ENCODE measurements around the gene TRIM43.
"Not testable (repeated sequence)": the region's sequence is repeated elsewhere in the genome, so short reads cannot be mapped to it uniquely, and the experiment has no call there.

TRIM43 gene

DNA sequence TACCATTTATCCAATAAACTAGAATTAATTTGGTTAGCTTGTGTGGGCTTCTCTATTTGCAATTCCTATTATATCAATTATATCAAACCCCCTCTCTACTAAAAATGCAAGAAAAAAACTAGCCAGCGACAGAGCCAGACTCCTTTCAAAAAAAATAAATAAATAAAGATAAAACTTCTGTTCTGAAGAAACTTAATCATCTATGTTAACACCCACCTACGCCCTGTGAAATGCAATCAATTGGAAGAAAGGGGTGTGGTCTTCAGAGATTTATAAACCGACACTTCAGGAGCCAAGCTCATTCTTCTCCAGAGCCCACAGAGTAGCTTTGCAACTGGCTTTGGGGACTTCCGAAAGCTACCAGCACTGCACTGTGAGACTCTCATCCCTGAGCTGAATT lies at the start of gene TRIM43:
TRIM43 (plus strand) TSS at position 301 of the 400 bp plus-strand sequence. CDS start 2,023 bp downstream, outside the sequence.
- H3K36me3 ChIP-seq (ENCODE audit: control insufficient read depth in 1 of 2, insufficient read depth in 2 of 2, low read length in 2 of 2); H3K27me3 ChIP-seq (ENCODE audit: low read depth, low read length); H3K9me3 ChIP-seq (ENCODE audit: control insufficient read depth in 1 of 2, low read length in 2 of 2); H3K4me1 ChIP-seq (ENCODE audit: control insufficient read depth in 1 of 2, insufficient read depth in 2 of 2, low read length in 2 of 2); H3K4me3 ChIP-seq (ENCODE audit: low read depth in 1 of 2, low read length in 2 of 2); H3K27ac ChIP-seq (ENCODE audit: low read length): not testable (repeated sequence)

DNA sequence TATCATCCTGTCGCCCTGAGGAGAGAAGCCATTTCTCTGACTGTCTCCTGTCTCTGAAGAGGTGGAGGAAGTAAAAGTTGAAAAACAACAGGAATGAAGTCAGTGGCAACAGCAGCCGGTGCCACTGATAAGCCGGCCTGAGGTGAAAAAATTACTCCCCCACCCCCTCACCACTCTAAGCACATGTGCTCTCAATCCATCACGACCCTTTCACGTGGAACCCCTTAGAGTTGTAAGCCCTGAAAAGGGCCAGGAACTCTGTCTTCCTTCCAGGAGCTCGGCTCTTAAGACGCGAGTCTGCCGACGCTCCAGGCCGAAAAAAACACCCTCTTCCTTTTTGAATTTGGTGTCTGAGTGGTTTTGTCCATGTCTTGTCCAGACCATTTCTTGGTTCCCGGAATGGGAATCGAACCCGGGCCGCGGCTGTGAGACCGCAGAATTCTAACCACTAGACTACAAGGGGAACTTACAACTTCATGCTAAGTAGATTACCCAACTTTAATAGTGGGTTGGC lies 40.7 kb upstream of the TRIM43 start:
- no peaks in the 10 kb centered on the region for H3K27me3 ChIP-seq (ENCODE audit: low read depth, low read length)
- H3K4me1 ChIP-seq (ENCODE audit: control insufficient read depth in 1 of 2, insufficient read depth in 2 of 2, low read length in 2 of 2), result no peaks in the 10 kb centered on the region
- no peak overlapping the region for H3K4me3 ChIP-seq (ENCODE audit: low read depth in 1 of 2, low read length in 2 of 2)
- H3K27ac ChIP-seq (ENCODE audit: low read length), result no peak overlapping the region
- H3K9me3 ChIP-seq (ENCODE audit: control insufficient read depth in 1 of 2, low read length in 2 of 2), result no peaks in the 10 kb centered on the region
- H3K36me3 ChIP-seq (ENCODE audit: control insufficient read depth in 1 of 2, insufficient read depth in 2 of 2, low read length in 2 of 2), result no peaks in the 10 kb centered on the region

DNA sequence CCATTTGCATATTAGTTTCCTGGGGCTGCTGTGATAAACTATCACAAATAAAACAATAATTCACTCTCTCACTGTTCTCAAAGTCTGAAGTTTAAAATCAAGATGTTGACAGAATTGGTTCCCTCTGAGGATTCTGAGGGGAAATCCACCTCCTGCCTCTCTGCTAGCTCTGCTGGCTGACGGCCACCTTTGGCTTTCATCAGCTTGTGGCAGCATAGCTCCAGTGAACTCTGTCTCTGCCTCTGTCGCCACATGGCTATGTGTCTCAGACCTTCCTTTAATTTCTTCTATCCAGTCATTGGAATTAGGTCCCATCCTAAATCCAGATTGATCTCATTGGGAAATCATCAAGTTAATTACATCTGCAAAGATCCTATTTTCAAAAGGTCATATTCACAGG lies 38.9 kb upstream of the TRIM43 start:
- H3K27me3 ChIP-seq (ENCODE audit: low read depth, low read length), result no peaks in the 10 kb centered on the region
- H3K27ac ChIP-seq (ENCODE audit: low read length), result no peak overlapping the region
- H3K36me3 ChIP-seq (ENCODE audit: control insufficient read depth in 1 of 2, insufficient read depth in 2 of 2, low read length in 2 of 2), result no peaks in the 10 kb centered on the region
- H3K4me3 ChIP-seq (ENCODE audit: low read depth in 1 of 2, low read length in 2 of 2), result no peak overlapping the region
- H3K9me3 ChIP-seq (ENCODE audit: control insufficient read depth in 1 of 2, low read length in 2 of 2), result no peaks in the 10 kb centered on the region
- H3K4me1 ChIP-seq (ENCODE audit: control insufficient read depth in 1 of 2, insufficient read depth in 2 of 2, low read length in 2 of 2), result no peaks in the 10 kb centered on the region

DNA sequence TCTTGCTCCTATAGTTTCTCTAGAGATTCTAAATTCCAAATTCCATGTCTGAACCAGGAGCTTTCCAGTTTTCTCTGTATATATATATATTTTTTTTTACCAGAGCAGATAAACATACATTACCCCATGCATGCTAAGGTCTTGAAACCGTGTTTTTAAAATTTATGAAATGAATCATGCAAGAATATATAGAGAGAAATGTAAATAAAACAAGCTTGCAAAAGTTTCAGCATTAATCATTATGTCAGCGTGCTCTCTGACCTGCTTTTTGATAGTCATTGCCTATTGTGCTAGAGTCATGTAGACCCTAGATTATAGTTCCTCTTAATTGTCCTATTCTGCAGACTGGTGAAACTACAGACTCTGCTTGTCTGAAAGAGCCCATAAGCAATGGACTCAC lies 22.6 kb upstream of the TRIM43 start:
- no peak overlapping the region for H3K4me3 ChIP-seq (ENCODE audit: low read depth in 1 of 2, low read length in 2 of 2)
- H3K27ac ChIP-seq (ENCODE audit: low read length), result no peak overlapping the region
- no peaks in the 10 kb centered on the region for H3K9me3 ChIP-seq (ENCODE audit: control insufficient read depth in 1 of 2, low read length in 2 of 2)
- no peaks in the 10 kb centered on the region for H3K27me3 ChIP-seq (ENCODE audit: low read depth, low read length)
- H3K36me3 ChIP-seq (ENCODE audit: control insufficient read depth in 1 of 2, insufficient read depth in 2 of 2, low read length in 2 of 2), result no peaks in the 10 kb centered on the region
- H3K4me1 ChIP-seq (ENCODE audit: control insufficient read depth in 1 of 2, insufficient read depth in 2 of 2, low read length in 2 of 2), result no peaks in the 10 kb centered on the region

- H3K4me3 ChIP-seq (ENCODE audit: low read depth in 1 of 2, low read length in 2 of 2), result no peak overlapping the region
- H3K27ac ChIP-seq (ENCODE audit: low read length), result no peak overlapping the region
- H3K9me3 ChIP-seq (ENCODE audit: control insufficient read depth in 1 of 2, low read length in 2 of 2), result no peaks in the 10 kb centered on the region
- no peaks in the 10 kb centered on the region for H3K27me3 ChIP-seq (ENCODE audit: low read depth, low read length)
- no peaks in the 10 kb centered on the region for H3K36me3 ChIP-seq (ENCODE audit: control insufficient read depth in 1 of 2, insufficient read depth in 2 of 2, low read length in 2 of 2)
- no peaks in the 10 kb centered on the region for H3K4me1 ChIP-seq (ENCODE audit: control insufficient read depth in 1 of 2, insufficient read depth in 2 of 2, low read length in 2 of 2)
Measured at GRCh38 chr2:95573866-95574265, 17.9 kb upstream of the TRIM43 start.

- H3K27ac ChIP-seq (ENCODE audit: low read length), result no peak overlapping the region
- no peaks in the 10 kb centered on the region for H3K27me3 ChIP-seq (ENCODE audit: low read depth, low read length)
- H3K4me1 ChIP-seq (ENCODE audit: control insufficient read depth in 1 of 2, insufficient read depth in 2 of 2, low read length in 2 of 2), result no peaks in the 10 kb centered on the region
- no peaks in the 10 kb centered on the region for H3K36me3 ChIP-seq (ENCODE audit: control insufficient read depth in 1 of 2, insufficient read depth in 2 of 2, low read length in 2 of 2)
- H3K9me3 ChIP-seq (ENCODE audit: control insufficient read depth in 1 of 2, low read length in 2 of 2), result no peaks in the 10 kb centered on the region
- H3K4me3 ChIP-seq (ENCODE audit: low read depth in 1 of 2, low read length in 2 of 2), result no peak overlapping the region
Measured at GRCh38 chr2:95574506-95574905, 17.3 kb upstream of the TRIM43 start.

DNA sequence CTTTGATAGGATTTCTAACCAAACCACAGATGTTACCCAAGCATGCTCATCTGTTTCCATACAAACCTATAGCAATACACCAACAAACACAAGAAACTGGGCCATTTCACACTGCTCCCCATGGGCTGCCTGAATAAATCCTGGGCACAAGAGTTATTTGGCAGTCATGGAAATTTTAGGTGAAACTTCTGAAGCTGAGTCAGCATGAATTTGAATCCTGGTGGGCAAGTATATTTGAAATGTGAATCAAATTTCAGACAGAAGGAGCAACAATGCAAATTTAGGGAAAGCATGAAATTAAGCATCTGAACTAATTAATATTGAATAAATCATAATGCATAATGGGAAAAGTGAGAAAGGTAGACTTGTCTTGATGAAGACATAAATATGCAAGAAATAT lies 15.9 kb upstream of the TRIM43 start:
- no peaks in the 10 kb centered on the region for H3K27me3 ChIP-seq (ENCODE audit: low read depth, low read length)
- no peak overlapping the region for H3K4me3 ChIP-seq (ENCODE audit: low read depth in 1 of 2, low read length in 2 of 2)
- H3K4me1 ChIP-seq (ENCODE audit: control insufficient read depth in 1 of 2, insufficient read depth in 2 of 2, low read length in 2 of 2), result no peaks in the 10 kb centered on the region
- H3K36me3 ChIP-seq (ENCODE audit: control insufficient read depth in 1 of 2, insufficient read depth in 2 of 2, low read length in 2 of 2), result no peaks in the 10 kb centered on the region
- H3K9me3 ChIP-seq (ENCODE audit: control insufficient read depth in 1 of 2, low read length in 2 of 2), result no peaks in the 10 kb centered on the region
- H3K27ac ChIP-seq (ENCODE audit: low read length), result no peak overlapping the region

DNA sequence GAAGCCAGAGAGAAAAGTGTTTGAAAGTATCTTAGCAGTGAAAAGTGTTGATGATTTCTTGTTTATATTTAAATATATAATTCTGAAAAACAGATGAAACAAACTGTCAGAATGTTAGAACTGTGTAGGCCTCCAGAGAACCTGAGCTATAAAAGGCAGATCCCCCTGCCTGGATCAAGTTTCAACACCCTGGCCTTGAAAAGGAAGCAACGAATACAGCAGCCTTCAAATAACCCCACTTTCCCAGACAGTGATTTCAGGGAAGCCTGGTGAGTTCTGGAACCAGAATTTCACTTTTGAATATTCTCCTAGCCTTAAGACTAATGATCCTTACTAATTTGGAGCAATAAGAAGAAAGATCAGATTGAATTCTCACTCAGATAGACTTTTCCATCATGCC lies 13.3 kb upstream of the TRIM43 start:
- Histone ChIP-seq H3K27me3 (ENCODE audit: low read depth, low read length) (no peaks in the 10 kb centered on the region), H3K9me3 (ENCODE audit: control insufficient read depth in 1 of 2, low read length in 2 of 2) (no peaks in the 10 kb centered on the region), H3K4me3 (ENCODE audit: low read depth in 1 of 2, low read length in 2 of 2) (no peak overlapping the region)

DNA sequence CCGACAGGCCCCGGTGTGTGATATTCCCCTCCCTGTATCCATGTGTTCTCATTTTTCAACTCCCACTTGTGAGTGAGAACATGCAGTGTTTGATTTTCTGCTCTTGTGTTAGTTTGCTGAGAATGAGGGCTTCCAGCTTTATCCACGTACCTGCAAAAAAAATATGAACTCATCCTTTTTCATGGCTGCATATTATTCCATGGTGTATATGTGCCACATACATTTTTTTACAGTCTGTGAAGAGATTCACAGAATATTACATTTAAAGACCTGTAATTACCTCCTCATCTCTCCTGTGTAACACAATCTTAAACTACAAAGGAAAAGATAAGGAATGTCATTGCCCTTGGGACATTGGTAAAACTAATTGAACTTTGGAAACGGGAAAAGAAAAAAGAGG lies 8.3 kb upstream of the TRIM43 start:
- H3K27me3 ChIP-seq (ENCODE audit: low read depth, low read length); H3K27ac ChIP-seq (ENCODE audit: low read length); H3K36me3 ChIP-seq (ENCODE audit: control insufficient read depth in 1 of 2, insufficient read depth in 2 of 2, low read length in 2 of 2); H3K9me3 ChIP-seq (ENCODE audit: control insufficient read depth in 1 of 2, low read length in 2 of 2); H3K4me1 ChIP-seq (ENCODE audit: control insufficient read depth in 1 of 2, insufficient read depth in 2 of 2, low read length in 2 of 2); H3K4me3 ChIP-seq (ENCODE audit: low read depth in 1 of 2, low read length in 2 of 2): not testable (repeated sequence)

More for the DNA sequence above, 13.3 kb upstream of the TRIM43 start:
- Histone ChIP-seq H3K27ac (ENCODE audit: low read length) (no peak overlapping the region), H3K36me3 (ENCODE audit: control insufficient read depth in 1 of 2, insufficient read depth in 2 of 2, low read length in 2 of 2) (no peaks in the 10 kb centered on the region), H3K4me1 (ENCODE audit: control insufficient read depth in 1 of 2, insufficient read depth in 2 of 2, low read length in 2 of 2) (no peaks in the 10 kb centered on the region)

- H3K9me3 ChIP-seq (ENCODE audit: control insufficient read depth in 1 of 2, low read length in 2 of 2); H3K36me3 ChIP-seq (ENCODE audit: control insufficient read depth in 1 of 2, insufficient read depth in 2 of 2, low read length in 2 of 2); H3K27me3 ChIP-seq (ENCODE audit: low read depth, low read length); H3K27ac ChIP-seq (ENCODE audit: low read length); H3K4me1 ChIP-seq (ENCODE audit: control insufficient read depth in 1 of 2, insufficient read depth in 2 of 2, low read length in 2 of 2); H3K4me3 ChIP-seq (ENCODE audit: low read depth in 1 of 2, low read length in 2 of 2): not testable (repeated sequence)
Measured at GRCh38 chr2:95584321-95584720, 7.5 kb upstream of the TRIM43 start.

DNA sequence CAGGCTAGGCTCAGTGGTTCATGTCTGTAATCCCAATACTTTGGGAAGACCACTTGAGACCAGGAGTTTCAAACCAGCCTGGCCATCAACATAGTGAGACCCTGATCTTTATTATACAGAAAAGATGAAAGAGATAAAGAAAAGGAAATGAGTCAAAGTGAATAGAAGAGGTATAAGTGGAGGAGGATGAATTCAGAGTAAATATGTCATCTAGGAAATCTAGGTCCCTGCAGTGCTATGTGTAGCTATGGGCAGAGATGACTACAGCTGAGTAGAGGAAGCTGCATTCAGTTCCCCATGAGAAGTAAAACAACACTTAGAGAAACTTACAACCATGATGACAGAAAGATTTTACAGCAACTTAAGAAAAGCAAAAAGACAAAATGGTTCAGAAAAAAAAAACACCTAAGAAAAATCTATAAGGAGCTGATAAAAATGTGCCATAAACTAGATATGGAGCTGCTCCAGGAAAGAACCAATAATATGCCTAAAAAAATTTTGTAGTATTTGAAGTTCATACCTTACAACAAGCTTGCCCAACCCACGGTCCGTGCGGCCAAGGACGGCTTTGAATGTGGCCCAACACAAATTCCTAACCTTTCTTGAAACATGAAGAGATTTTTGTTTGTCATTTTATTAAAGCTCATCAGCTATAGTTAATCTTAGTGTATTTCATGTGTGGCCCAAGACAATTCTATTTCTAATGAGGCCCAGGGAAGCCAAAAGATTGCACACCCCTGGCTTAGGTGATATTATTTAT lies 1.8 kb upstream of the TRIM43 start:
- H3K4me1 ChIP-seq (ENCODE audit: control insufficient read depth in 1 of 2, insufficient read depth in 2 of 2, low read length in 2 of 2); H3K36me3 ChIP-seq (ENCODE audit: control insufficient read depth in 1 of 2, insufficient read depth in 2 of 2, low read length in 2 of 2); H3K27ac ChIP-seq (ENCODE audit: low read length); H3K9me3 ChIP-seq (ENCODE audit: control insufficient read depth in 1 of 2, low read length in 2 of 2); H3K4me3 ChIP-seq (ENCODE audit: low read depth in 1 of 2, low read length in 2 of 2); H3K27me3 ChIP-seq (ENCODE audit: low read depth, low read length): not testable (repeated sequence)

DNA sequence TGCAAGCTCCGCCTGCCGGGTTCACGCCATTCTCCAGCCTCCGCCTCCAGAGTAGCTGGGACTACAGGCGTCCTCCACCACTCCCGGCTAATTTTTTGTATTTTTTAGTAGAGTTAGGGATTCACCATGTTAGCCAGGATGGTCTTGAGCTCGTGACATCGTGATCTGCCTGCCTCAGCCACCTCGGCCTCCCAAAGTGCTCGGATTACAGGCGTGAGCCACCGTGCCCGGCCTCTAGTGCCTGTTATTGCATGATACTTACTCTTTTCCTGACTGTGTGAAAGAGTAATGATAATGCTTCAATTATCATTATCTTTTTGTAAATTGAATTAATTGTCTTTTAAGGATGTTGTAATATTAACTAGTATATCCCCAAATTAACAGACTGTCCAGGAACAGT lies 1.2 kb downstream of the TRIM43 start:
- H3K4me1 ChIP-seq (ENCODE audit: control insufficient read depth in 1 of 2, insufficient read depth in 2 of 2, low read length in 2 of 2); H3K27ac ChIP-seq (ENCODE audit: low read length); H3K27me3 ChIP-seq (ENCODE audit: low read depth, low read length); H3K4me3 ChIP-seq (ENCODE audit: low read depth in 1 of 2, low read length in 2 of 2); H3K9me3 ChIP-seq (ENCODE audit: control insufficient read depth in 1 of 2, low read length in 2 of 2); H3K36me3 ChIP-seq (ENCODE audit: control insufficient read depth in 1 of 2, insufficient read depth in 2 of 2, low read length in 2 of 2): not testable (repeated sequence)
